T-helper 2 cell treated with Interferon-gamma antibody and Interleukin-4, amounts not matched to agents 100 ng/mL and 5 ng/mL, for 36 hours (primary cell): ENCODE measurements around the gene FKBP8. TPM values are rescaled to one million over a fixed set of nuclear protein-coding genes. Genes with fewer than 3 reads are reported as not detected.

Experiments used
- intact Hi-C: fragments of 100-400 bp; cut with micrococcal nuclease; formaldehyde crosslinking; loops from one replicate; pipeline ENCODE4 v1.15.1; 2023
- total RNA-seq: library from RNA; stranded (reverse); gene quantifications from 2 replicates; pipeline ENCODE4 v1.2.3, GENCODE V29; 2022

FKBP8 gene
- total RNA-seq, 1 donor from 2014 or later = 201 TPM

DNA sequence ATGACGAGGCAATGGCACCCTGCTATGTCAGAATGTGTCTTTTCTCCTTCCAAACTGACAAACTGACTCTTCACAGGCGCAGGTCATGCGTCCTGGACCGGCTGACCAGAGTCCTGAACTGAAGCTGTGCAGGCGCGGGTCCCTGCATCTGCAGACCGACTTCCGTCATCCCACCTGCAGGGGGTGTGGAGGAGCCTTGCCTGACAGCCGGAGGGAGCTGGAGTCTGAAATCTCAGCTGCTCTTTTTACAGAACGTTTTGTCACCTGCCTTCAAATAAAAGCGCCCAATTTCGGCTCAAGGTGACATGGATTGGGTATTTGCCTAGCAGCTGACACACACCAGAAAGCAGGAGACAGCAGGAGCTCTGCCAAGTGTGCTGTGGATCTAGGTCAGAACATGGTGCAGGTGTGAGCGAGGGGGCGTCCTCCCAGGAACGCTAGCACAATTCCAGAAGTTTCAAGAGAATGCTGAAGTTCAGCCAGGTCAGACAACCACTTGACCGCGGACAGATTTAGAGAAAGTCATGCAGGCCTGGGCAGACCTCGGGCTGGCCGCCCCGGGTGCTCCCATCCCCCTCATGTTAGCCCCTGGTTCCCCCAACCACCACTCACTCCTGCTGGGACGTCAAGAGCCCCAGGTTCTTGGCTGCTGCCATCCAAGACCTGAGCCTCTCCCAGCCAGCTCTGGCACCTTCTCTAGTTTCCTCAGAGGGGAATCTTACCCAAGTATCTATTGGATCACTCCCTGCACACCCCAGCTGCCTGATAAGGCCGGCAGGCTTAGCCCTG is 54.3 kb downstream of the FKBP8 start:
- intact Hi-C loops = no loop called here

DNA sequence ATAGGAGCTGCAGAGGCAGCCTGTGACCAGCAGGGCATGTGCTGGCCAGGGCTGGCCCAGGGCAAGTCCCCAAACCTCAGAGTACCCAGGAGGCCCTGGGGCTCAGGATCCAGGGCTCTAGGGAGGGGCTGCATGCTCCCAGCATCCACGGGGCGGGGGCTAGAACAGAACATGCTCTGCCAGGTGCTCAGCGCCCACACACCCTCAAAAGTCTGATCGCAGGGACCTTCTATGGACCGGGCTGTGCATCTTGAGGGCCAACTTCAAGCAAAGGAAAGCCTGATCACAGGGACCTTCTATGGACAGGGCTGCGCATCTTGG is 55.0 kb downstream of the FKBP8 start:
- intact Hi-C loops = no loop called here

GRCh38 chr19:18487576-18488402 is 55.6 kb downstream of the FKBP8 start:
- intact Hi-C loops = no loop called here

GRCh38 chr19:18486746-18487145 is 56.6 kb downstream of the FKBP8 start:
- intact Hi-C loops = no loop called here

DNA sequence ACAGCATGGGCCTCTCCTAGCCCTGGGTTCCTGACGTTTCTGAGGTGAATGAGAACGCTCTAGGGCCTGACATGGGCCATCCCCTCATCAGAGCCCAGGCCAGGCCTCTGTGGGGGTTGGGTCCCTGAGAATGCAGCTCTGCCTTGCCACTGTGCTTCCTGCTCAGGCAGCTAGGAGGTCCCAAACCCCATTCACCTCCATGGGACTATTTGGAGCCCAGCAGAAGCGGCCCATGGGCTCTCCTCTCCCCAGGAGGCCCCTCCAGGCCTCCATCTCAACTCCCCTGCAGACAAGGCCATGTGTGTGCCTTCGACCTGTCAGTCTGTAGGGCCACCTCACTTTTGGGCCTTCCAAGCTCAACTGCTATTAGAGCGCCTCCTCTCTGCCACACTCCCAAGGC is 58.4 kb downstream of the FKBP8 start:
- intact Hi-C loops = no loop called here

DNA sequence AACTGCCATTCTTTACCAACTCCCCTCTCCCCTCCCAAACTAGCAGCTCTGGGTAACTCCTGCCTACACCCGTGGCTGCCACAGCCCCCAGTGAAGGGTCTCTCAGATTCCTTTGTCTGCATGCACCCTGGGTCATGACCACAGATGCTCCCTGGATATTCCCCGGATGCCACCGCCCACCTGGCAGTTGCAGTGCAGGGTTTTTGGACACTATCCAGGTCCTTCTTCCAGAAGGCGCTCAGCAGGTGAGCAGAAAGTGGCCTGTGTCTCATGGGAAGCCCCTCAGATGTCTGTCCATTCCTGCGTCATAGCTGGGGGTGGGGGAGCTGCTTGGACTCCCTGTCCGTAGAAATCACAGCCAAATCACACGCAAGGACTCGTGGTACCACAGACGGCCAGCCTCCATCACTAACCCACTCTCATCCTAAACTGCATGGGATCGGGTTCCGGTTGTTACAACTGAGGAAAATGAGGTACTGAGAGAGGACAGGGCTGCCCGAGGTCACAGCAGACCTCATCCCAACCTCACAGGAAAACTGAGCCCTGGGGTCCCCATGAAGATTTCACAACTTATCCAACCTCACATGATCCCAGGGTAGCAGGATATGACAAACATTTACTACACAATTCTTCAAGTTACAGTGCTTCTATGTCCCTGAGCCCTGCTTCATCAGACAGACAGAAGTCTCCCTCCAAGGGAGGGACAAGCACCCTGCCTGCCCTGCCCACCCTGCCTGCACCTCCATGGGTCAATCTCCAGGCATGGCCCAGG is 60.1 kb downstream of the FKBP8 start:
- intact Hi-C loops = no loop called here

Other genes starting within 250 kb of the FKBP8 start
- 170 and 178 TPM in 2 replicates for gene LSM4, start 220.5 kb downstream of the FKBP8 start, total RNA-seq
- gene PGPEP1, start 203.0 kb downstream of the FKBP8 start, total RNA-seq = 26.4 and 30.2 TPM in 2 replicates
- gene GDF15, start 157.4 kb downstream of the FKBP8 start, total RNA-seq = 0.32 TPM in 1 of 2 replicates, not detected in the other
- not detected in 2 replicates for gene LRRC25, start 146.0 kb downstream of the FKBP8 start, total RNA-seq
- gene SSBP4, start 124.2 kb downstream of the FKBP8 start, total RNA-seq = 178 and 195 TPM in 2 replicates
- 22.6 and 26.0 TPM in 2 replicates for gene ISYNA1, start 105.4 kb downstream of the FKBP8 start, total RNA-seq
- gene ELL, start 21.5 kb downstream of the FKBP8 start, total RNA-seq = 23.3 and 23.4 TPM in 2 replicates
- 102 and 103 TPM in 2 replicates for gene KXD1, start 14.3 kb upstream of the FKBP8 start, total RNA-seq
- gene UBA52, start 28.3 kb upstream of the FKBP8 start, total RNA-seq = 1,575 and 1,597 TPM in 2 replicates
- gene REX1BD, start 45.2 kb upstream of the FKBP8 start, total RNA-seq = 93.8 and 96.1 TPM in 2 replicates
- gene CRLF1, start 63.2 kb upstream of the FKBP8 start, total RNA-seq = not detected in 2 replicates
- not detected in 2 replicates for gene TMEM59L, start 69.3 kb upstream of the FKBP8 start, total RNA-seq
- 10.5 and 11.7 TPM in 2 replicates for gene KLHL26, start 93.5 kb upstream of the FKBP8 start, total RNA-seq
- 8.2 and 9.4 TPM in 2 replicates for gene CRTC1, start 140.1 kb upstream of the FKBP8 start, total RNA-seq
- not detected in 2 replicates for gene COMP, start 247.7 kb upstream of the FKBP8 start, total RNA-seq